GM21447 (cell line): ENCODE measurements around the gene PAGE2.
"Not testable (repeated sequence)": the region's sequence is repeated elsewhere in the genome, so short reads cannot be mapped to it uniquely, and the experiment has no call there.

Experiments used
- ATAC-seq: cut with Tn5 transposase; IDR thresholded peaks from one replicate; pipeline ENCODE4 v1.9.1; 2021; ENCODE audit not compliant: unreplicated experiment

Gene PAGE2

GRCh38 chrX:55120761-55121358 lies 32.0 kb downstream of the PAGE2 start:
- ATAC-seq = no peak

- no peak for ATAC-seq
Observed at GRCh38 chrX:55123900-55124299, 35.1 kb downstream of the PAGE2 start.

GRCh38 chrX:55127692-55128091 lies 38.9 kb downstream of the PAGE2 start:
- ATAC-seq = no peak

GRCh38 chrX:55129361-55129760 lies 40.5 kb downstream of the PAGE2 start:
- no peak for ATAC-seq

- ATAC-seq = no peak
Observed at GRCh38 chrX:55130481-55130880, 41.7 kb downstream of the PAGE2 start.

- ATAC-seq = no peak
Observed at GRCh38 chrX:55132416-55132815, 43.6 kb downstream of the PAGE2 start.

GRCh38 chrX:55135171-55135570 lies 46.4 kb downstream of the PAGE2 start:
- ATAC-seq = no peak

GRCh38 chrX:55140800-55141199 lies 52.0 kb downstream of the PAGE2 start:
- not testable (repeated sequence) for ATAC-seq
